Medulla oblongata (tissue), 1 donor: ENCODE measurements around the gene DENND5A.
"Not testable (repeated sequence)": the region's sequence is repeated elsewhere in the genome, so short reads cannot be mapped to it uniquely, and the experiment has no call there.

Source experiments
- DNase-seq: peaks from one replicate; pipeline ENCODE4 v3.0.0-alpha.2; 2015; ENCODE audit errors: extremely low spot score

DENND5A gene

DNA sequence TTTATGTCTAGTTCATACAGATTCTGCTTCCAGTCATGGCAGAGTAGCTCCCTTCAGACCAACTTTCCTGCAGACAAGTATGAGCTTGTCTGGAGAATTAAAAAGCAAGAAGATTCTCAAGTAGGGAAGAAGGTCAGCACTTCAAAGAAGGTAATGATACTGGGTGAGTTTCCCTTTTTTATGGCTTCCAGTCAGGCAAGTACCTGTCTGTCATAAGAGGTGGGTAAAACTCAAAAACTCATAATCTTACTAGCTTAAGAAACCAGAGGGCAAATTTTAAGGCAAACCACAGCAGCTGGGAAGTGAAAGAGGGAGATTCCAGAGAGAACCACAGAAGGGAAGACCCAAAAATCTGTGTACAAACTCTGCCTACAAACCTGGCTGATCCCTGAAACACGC lies 54.2 kb downstream of the DENND5A start:
- no peak for DNase-seq

DNA sequence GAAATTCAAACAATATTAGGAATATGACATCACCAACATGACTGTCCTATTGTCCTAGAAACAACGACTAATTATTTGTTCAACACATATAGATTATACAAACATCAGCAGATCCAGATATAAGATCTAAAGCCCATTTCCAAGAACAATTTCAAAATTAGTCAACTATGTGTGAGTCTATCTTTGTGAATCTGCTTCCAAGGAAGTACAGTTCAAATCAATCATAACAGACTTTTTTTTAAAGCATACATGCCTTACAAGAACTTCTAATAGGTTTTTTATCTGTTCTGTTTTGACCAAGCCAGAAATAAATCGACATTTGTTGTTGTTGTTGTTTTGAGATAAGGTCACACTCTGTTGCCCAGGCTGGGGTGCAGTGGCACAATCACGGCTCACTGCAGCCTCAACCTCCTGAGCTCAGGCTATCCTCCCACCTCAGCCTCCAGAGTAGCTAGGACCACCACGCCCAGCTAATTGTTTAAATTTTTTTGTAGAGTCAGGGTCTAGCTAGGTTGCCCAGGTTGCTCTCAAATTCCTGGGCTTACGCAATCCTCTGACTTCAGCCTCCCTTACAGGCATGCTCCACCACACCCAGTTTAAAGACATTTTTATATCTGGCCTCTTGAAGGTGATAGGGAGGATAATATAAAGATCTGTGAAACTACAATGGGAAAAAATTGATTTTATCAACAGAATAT lies 54.8 kb downstream of the DENND5A start:
- no peak for DNase-seq

DNA sequence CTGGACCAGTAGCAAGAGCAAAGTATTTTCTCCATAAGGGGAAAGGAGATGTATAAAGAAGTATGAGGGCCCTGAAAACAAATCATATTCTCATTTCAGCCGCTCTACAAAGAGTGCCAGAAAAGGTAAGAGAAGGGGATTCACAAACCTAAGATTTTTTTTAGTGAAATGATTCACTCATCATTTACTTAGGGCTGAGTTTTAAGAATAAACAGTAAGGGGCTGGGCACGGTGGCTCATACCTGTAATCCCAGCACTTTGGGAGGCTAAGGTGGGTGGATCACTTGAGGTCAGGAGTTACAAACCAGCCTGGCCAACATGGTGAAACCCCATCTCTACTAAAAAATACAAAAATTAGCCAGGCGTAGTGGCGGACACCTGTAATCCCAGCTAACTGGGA lies 55.5 kb downstream of the DENND5A start:
- DNase-seq, result not testable (repeated sequence)

DNA sequence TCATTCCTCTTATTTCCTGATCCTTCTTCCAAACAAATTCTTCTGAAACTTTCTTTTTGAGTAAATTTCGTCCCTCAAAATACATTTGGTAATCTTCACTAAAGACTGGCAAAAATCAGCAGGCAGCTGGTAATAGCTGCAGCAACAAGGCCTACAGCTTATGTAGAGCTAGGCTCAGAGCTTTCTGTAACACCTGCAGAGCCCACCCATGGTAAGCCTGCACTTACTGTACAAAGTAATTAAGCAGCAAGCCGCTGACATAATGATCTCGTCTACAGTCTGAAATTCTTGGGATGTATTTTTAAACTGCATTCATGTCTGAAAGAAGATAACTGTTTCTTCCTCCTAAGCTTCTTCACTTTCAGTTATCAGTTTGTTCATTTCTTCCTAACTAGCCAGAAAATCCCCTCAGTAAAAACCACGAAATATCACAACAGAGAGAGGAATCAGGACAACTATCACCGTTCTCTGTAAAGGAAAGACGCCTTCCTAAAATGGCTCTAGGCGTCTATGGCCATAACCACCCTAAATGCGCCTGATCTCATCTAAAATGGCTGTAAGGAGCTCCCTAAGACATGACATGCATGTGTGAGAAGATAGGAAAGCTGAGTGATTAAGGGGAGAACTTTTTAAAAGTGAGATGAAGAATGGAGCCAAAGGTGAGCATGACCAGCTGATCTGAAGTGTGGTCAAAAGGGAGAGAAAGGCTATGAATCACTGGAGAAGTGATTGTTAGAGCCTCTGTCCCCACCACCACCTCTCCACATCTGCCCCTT lies 56.2 kb downstream of the DENND5A start:
- no peak for DNase-seq

DNA sequence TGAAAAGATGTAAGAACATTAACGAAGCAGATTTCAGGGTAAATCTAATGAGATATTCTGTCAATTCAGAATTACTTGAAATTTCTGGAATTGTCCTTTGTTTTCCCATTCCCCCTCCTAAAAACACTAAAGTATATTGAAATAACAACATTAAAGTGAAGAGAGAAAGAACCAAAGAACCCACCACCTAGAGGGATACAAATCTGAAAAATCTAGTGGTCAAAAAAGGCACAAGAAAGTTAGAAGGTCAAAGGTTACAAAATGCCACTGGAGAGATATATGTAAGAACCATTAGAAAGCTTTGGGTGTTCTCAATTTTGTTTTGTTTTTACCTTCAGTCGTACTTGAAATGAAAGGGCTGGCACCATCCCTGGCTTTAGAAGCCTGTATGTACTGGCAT lies 57.9 kb downstream of the DENND5A start:
- no peak for DNase-seq

DNA sequence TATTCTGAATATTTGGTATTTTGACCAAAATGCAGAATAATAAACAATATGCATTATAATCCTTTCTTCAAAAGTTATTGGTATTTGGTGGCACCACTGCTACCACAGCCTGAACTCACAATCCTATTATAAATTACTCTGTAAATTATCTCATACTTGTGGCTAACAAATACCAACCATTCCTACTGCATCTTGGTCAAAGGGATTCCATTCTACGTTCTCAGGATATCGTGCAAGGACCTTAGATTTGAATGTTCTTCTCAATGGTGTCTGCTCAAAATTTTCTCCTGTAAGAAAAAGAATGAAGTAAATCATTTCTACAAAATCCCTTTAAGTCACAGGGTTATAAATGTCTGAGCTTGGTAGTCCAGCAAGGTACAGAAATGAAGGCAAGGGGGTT lies 58.7 kb downstream of the DENND5A start:
- no peak for DNase-seq

DNA sequence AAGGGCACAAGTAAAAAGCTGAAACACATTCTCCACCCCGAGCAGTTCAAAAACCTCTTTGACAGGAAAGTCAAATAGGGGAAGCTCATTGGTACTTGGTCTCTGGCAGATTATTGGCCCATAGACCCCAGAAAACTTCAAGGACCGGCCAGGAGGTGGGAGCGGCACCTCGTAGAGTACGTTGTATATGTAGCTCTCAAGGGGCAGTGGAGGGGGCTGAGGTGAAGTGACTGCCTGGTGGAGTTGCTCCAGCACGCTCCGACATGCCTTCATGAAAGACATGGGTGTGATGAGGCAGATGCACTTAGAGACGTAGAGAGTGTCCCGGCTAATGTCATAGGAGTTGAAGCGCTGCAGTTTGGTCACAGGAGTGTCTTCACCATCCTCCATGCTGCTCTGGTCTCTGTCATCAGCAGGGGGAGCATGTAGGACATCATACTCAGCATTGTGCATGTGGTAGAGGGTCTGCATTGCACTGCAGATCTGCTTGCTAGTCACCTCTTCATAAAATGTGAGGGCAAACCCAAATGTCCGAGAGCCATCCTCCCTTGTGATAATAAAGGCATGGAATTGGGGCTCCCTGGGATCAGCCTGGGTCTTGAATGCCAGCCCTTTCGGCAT lies 61.3 kb downstream of the DENND5A start:
- peak; percentile 59 for DNase-seq

DNA sequence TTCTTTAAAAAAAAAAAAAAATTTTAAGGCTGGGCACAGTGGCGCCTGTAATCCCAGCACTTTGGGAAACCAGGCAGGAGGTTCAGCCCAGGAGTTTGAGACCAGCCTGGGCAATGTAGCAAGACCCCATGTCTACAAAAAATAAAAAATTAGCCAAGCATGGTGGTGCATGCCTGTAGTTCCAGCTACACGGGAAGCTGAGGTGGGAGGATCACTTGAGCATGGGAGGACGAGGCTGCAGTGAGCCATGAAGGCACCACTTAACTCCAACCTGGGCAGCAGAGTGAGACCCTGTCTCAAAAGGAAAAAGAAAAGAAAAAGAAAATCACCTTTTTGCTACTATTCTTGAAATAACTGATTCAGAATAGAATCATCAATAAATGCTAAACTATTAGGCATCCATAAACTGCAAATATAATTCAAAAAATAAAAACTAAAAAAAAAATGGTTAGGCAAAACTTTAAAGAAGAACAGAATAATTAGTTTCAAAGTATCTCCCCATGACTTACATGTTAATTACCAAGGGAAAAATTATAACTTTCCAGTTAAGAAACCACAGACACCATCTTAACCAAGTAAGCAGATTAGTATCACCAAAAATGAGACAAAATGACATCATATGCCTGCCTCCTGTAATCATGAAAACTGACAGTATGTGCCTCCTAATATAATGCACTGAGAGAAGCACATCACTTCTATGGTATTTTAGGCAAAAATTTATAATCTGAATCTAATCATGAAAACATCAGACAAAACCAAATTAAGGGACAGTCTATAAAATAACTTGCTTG lies 63.6 kb downstream of the DENND5A start:
- no peak for DNase-seq

DNA sequence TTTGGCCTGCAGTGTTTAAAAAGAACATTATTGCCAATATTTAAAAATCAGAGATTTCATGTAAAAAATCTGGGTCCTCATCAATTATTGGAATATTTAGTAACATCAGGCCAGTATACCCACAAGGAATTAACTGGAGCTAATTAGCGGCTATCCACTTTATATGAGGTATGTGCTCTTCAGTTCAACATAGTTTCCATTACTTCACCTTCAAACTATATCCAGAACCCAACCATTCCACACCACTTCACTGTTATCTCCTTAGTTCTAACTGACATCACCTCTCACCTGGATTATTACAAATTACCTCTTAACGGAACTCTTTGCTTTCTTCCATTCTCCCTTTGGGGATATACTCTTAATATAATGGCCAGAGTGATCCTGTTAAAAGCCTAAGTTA lies 64.7 kb downstream of the DENND5A start:
- DNase-seq, result no peak

DNA sequence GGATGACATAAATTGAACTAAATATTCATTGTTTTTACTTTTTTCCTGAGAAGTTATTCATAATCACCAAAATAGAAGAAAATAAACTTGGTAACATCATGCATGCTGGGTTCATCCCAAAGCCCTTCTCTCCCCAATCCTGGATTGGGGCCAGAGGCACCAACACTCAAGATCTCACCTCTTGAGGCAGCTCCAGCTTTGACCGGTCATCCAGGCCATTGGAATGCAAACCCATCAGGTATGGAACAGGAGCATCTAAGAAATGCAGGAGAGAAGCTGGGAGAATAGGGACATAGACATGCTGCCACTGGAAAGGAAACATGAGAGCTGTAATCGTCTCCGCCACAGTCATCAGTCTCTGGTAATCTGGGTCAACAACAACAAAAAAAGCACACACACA lies 71.8 kb downstream of the DENND5A start:
- no peak for DNase-seq

DNA sequence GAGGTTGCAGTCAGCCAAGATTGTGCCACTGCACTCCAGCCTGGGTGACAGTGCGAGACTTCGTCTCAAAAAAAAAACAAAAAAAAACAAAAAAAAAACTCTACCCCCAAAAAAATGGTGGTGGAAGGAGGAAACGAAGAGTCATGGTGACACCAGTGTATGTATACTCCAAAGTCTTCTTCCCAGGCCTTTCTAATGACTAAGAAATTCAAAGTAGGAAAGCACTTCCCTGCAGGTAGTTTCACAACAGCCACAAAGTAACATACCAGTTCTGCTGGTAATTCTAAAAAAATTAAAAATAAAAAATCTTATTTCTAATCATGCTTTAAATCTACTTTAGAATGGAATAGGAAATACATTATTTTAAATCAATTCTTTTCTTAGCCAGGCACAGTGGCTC lies 72.6 kb downstream of the DENND5A start:
- DNase-seq, result no peak

DNA sequence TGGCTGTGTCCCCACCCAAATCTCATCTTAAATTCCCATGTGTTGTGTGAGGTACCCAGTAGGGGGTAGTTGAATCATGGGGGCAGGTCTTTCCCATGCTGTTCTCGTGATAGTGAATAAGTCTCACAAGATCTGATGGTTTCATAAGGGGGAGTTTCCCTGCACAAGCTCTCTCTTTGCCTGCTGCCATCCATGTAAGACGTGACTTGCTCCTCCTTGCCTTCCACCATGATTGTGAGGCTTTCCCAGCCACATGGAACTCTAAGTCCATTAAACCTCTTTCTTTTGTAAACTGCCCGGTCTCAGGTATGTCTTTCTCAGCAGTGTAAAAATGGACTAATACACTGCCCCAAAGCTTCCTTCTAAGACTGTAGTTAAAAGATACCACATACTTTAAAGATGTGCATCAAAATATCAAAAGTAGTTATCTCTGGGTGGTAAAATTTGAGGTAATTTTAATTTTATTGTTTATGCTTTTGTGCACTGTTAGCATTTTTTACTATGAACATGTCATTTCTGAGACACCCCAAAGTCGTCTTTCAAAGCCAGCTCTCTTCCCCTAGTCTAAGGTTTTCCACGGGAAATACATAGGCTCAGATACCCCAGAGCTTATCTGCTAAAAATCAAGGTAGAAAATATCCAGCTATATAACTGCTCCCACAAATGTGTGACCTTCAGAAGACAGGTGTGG lies 74.7 kb downstream of the DENND5A start:
- not testable (repeated sequence) for DNase-seq

DNA sequence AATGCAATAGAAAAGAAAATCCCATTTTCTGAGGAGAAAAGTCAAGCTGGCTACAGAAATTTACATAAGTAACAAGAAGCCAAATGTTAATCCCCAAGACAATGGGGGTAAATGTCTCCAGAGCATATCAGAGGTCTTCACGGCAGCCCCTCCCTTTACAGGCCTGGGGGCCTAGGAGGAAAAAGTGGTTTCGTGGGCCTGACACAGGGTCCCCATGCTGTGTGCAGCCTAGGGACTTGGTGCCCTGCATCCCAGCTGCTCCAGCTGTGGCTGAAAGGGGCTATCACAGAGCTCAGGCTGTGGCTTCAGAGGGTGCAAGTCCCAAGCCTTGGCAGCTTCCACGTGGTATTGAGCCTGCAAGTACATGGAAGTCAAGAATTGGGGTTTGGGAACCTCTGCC lies 76.3 kb downstream of the DENND5A start:
- DNase-seq, result not testable (repeated sequence)

DNA sequence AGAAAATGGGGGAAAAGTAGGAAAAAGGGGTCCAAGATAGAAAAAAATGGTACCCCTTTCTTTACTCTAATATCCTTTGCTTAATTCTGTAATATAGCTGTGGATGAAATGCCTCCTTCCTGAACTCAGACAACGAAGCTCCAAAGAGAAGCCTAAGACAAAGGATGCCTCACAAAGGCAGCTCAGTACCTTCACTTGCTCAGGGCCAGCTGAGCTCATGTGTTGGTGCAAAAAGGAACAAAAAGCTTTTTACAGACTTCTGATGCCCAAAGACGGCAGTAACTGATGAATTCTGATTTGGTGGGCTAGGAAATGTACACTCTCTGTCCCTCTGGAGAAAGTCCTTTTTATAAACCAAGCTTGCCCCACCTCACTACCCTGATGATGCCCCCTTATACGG lies 77.5 kb downstream of the DENND5A start:
- peak; percentile 73 for DNase-seq

DNA sequence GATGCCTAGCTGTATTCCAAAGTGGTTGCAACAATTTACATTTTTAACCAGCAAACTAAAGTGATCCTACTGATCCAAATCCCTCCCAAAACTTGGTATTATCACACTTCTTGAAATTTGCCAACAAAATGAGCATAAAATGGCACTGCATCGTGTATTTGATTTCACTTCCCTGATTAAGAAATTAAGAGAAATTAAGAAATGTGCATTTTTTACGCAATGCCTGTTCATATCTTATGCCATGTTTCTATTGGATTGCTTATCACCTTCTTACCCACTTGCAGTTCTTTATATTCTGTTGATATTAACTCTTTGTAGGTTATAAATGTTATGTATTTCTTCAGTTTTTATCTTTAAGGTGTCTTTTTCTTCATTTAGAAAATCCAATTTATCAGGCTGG lies 80.6 kb downstream of the DENND5A start:
- DNase-seq, result no peak

DNA sequence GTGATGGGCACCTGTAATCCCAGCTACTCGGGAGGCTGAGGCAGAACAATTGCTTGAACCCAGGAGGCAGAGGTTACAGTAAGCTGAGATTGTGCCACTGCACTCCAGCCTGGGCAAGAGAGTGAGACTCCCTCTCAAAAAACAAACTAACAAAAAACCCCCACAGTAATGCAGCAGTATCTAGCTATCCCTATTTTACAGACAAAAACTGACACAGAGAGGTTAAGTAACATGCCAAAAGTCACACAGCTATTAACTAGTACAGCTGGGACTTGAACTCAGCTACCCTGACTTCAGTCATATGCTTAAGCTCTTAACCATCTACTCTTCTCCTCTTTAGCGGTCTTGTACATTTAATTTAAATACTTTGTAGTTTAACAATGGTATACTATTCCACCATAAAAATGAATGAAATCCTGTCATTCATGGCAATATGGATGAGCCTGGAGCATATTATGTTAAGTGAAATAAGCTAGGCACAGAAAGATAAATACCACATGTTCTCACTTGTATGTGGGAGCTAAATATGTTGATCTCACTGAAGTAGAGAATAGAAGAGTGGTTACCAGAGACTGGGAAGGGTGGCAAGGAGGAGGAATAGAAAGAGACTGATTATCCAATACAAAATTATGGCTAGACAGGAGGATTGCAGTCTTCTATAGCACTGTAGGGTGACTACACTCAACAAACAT lies 82.8 kb downstream of the DENND5A start:
- no peak for DNase-seq

DNA sequence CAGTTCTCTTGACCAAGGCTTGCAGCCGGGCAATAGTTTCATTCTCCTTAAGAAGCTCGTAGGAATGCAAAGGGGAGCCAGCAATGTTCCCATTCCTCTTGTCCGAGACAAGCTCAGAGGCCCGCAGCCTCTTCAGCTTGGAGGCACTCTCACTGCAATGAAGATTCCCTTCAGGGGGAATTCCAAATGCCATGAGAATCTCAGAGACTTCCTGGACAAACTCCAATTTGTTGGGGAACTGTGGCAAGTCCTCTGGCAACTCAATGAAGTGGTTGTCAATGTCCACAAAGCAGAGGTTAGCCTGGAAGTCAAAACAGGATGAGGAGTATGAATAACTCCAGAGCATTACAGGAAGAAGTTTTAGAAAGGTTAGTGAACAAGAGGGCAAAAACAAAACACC lies 84.4 kb downstream of the DENND5A start:
- DNase-seq, result peak; percentile 50

DNA sequence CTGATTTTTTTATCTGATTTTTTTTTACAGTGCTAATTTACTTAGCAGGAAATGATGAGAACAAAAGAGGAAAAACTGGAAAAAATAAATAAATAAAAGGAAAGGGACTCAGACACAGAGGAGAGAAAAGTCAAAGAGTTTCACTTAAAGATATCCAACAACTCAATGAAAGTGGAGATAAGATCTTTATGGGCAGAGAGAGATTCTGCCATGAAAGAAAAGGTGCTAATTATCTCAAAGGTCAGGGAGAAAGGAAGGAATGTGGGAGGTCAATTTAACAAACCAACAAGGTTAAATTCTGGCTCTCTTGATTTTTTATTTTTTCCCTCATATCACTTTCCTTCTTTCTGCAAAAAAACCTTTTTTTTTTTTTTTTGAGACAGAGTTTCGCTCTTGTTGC lies 86.0 kb downstream of the DENND5A start:
- no peak for DNase-seq

DNA sequence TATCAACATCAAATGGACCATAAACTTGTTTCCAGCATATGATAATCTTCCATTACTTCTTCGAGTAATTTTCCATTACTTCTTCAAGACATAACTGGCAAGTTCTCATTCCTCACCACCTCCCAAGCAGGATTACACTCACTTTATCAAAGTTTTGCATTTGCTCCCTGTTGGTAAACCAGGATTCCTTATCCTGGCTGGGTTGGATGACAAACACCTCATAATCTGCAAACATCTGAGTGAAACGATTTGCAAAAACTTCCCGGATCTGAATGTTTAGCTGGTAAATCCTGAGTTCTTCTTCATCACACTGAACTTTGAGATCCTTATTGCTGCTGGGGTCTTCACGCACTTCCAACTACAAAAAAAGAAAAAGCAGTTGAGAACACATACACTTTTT lies 86.4 kb downstream of the DENND5A start:
- no peak for DNase-seq

DNA sequence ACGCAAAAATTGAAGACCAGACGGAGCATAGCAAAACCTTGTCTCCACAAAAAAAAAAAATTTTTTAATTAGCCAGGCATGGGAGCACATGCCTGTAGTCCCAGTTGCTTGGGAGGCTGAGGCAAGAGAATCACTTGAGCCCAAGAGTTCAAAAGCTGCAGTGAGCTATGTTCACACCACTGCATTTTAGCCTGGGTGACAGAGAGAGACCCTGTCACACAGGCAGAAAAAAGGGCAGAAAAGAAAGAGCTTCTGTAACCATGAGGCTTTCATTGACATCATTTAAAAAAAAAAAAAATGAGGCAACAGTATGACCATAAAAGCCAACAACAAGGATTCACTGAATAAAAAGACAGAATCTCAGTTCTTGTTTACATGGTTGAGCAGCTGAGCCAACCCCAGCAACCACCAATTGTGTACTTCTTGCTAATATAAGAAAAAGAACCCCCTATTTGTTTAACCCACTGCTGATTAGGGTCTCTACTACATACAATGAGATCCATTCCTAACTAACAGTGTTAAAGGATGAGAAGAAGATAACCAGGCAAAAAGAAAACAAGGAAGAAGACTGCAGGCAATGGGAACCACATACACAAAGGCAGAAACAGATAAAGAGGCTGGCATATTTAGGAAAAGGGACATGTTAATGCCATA lies 87.6 kb downstream of the DENND5A start:
- DNase-seq, result no peak
